HG03432 (cell line): ENCODE results near the gene SIGLEC15.

Experiments
- ATAC-seq: cut with Tn5 transposase; IDR thresholded peaks from one replicate; pipeline ENCODE4 v1.9.1; 2021; ENCODE audit warnings: mild to moderate bottlenecking, moderate library complexity; ENCODE audit not compliant: unreplicated experiment

Gene SIGLEC15

GRCh38 chr18:45874491-45875184, 49.2 kb downstream of the SIGLEC15 start:
- peak; percentile 92 for ATAC-seq

- no peak for ATAC-seq
Measured at GRCh38 chr18:45876161-45876560, 50.7 kb downstream of the SIGLEC15 start.

- no peak for ATAC-seq
Measured at GRCh38 chr18:45877403-45877802, 51.9 kb downstream of the SIGLEC15 start.

DNA sequence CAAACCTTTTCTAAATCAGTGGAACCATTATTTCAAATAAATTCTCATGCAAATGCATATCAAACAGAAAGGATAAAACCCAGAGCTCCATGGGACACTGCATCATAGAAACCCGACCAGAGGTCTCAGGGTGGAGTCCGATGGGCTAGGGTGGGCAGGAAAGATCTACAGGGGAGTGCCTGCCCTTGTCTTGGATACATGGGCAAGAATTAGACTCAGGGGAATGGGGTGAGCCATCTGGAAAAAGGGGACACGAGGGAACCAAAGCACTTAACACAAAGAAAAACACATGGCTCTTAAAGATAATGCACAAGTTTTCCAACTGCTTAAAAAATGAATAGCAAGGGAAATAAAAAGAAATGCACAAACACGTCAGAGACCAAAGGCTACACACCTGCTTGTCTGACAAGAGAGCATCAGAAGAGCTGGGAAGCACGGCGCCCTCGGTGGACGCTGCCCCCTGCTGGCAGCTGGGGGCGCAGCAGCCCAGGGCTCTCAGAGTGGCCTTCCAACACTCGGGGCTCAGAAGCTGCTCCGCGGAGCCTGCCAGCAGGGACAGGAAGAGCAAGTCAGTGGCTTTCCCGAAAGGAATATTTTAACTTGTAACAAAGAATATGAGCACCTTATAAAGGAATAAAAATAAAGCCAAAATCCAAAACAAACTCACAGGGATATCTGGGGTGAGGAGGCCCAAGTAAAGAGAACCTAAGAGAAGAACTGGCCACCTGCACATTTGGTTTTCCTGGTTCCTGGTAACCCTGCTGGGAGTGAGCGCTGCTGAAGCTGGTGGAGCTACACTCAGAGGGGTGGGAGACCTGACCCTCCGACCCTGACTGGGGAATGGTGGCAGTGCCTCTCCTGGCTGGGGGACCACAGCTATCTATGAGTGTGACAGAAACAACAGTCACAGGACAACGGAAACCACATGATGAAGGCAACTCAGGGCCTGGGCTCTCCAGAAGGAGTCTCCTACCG, 54.5 kb downstream of the SIGLEC15 start:
- peak; percentile 90 for ATAC-seq

DNA sequence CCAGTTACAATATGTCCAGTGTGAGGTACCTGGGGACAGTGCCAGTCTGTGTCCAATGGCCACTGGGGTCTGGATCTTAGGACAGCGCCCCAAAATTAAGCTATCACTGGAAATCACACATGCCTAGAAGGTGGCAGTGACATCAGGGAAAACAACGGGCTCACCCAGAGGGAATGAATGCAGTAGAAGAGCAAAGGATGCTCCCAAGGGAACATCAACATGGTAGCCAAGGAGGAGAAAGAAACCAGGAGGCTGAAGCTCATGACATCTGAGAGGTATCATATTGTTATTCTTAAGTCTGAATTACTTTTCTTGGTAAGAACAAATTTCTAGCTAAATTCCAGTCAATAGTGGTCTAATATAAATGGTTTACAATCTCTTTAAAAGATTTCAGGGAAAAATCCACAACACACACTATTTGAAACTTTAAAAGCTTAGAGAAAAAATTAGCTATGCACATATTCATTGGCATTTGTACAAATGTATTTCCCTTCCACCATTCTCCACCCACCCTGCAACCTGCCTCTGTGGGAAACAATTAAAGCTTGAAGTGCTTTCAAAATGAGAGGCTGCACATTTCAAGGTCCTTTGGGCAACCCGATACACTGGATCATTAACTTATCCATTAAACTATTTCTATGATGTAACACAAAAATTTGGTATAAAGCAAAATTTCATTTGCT, 55.5 kb downstream of the SIGLEC15 start:
- no peak for ATAC-seq

DNA sequence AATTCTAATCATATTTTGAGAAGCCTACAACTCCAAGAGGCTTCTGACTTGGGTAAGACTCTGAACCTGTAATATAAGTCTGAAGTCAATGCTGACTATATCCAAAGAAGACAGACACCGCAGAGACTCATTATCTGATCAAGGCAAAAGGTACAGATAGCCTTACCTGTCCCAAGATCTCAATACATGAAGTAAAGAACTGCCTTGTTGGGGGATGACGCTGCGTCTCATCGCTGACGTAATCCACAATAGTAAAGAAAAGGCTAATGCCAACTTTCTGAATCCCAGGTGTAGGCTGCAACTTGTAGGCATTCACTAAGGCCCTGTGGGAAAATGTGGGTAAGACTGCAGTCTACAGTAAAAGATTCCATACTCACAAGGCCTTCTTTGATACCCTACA, 62.1 kb downstream of the SIGLEC15 start:
- no peak for ATAC-seq

DNA sequence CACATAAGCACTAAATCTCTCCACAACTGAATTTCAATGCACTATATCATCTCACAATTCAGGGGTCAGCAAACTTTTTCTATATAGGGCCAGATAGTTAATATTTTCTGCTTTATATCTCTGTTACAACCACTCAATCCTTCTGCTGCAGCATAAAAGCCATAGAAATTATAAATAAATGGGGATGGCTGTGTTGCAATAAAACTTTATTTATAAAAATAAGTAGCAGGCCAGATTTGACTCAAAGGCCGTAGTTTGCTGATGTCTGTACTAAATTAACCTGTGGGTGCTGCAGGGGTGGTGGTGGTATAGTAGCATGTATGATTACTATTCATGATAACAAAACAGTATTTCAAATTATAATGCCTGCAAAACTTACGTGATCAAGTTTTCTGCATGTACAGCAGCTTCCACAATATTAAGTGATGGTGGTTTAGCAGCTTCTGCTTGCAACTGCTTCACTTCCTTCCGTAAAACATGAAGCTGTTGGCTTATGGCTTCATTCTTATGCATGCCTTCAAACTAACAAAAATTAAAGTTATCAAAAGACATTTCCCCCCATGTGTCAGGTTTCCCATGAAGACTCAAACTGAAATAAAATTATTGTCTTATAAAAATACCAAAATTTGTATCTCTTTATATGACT, 64.1 kb downstream of the SIGLEC15 start:
- no peak for ATAC-seq

GRCh38 chr18:45890606-45891005, 65.1 kb downstream of the SIGLEC15 start:
- ATAC-seq, result no peak

DNA sequence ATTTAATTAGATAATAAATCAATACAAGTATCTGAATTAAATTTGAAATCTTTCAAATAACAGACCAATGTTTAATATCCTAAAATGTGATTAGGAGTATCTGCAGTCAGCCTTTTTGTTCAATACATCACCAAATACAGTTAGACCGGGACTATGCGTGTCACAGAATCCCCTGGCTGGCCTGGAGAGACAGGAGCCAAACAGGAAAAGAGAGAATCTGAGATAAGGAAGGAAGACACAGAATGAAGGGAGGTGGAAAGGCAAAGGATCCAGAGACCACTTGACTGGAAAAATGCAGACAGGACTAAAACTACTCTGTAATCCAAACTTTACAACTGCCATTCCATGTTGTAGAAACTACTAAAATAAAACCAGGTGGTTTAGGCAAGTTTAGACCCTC, 66.3 kb downstream of the SIGLEC15 start:
- no peak for ATAC-seq
